K562 (cell line): ENCODE data around the gene SLC8A1.

Source experiments
- FOS ChIP-seq: IDR thresholded peaks from 3 replicates; pipeline ENCODE4 v1.6.1; 2011; ENCODE audit not compliant: insufficient read length; ENCODE audit errors: extremely low read depth
- GATAD2A ChIP-seq: fragments of 450-650 bp; IDR thresholded peaks from 2 replicates; pipeline ENCODE4 v1.6.1; 2017
- SRSF3 ChIP-seq: fragments of 200-400 bp; formaldehyde crosslinking; IDR thresholded peaks from 2 replicates; pipeline ENCODE4 v1.6.1; 2016; ENCODE audit warnings: mild to moderate bottlenecking, low read length, moderate library complexity; ENCODE audit not compliant: insufficient read depth
- TEAD4 ChIP-seq, 2 experiments: sonication (generic) in 1 of 2; formaldehyde crosslinking in 1 of 2; IDR thresholded peaks; 2 replicates each; pipeline versions ENCODE4 v1.6.1 to v1.8.0; 2012 to 2022; ENCODE audit warnings: borderline replicate concordance in 1 of 2, inconsistent platforms in 1 of 2, low read length in 1 of 2, mild to moderate bottlenecking in 1 of 2, missing genetic modification reagents in 1 of 2
- ZNF217 ChIP-seq: sonication (generic); formaldehyde crosslinking; IDR thresholded peaks from 2 replicates; pipeline ENCODE4 v1.8.0; 2022; ENCODE audit warnings: mild to moderate bottlenecking, missing genetic modification reagents
- TF ChIP-seq, protein P1 (sequence below): sonication (generic); formaldehyde crosslinking; IDR thresholded peaks from 2 replicates; pipeline ENCODE4 v1.8.1; 2023; ENCODE audit warnings: mild to moderate bottlenecking, missing genetic modification reagents
- TF ChIP-seq, protein P2 (sequence below): fragments of 450-650 bp; IDR thresholded peaks from 2 replicates; pipeline ENCODE4 v1.7.1; 2018; ENCODE audit warnings: mild to moderate bottlenecking, low read depth; ENCODE audit not compliant: partially characterized antibody

DNA sequence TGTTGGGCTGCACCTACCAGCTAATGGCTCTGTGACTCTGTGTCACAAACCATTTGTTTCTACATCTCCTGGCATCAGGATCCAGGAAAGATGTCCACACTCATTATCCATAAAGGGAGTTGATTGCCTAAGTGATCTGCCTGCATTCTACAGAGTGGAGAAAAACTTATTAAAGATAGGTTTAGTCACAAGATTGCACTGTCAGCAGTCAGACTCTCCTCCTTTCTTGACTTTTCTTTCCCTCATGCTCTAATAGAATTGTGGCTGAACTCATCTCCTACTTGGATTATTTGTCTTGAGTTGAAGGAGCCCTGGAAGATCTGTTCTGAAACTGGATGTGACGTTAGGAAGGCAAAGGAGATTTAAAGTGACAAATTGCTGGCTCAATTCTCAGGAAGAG, 152.7 kb downstream of the SLC8A1 start:
- no peak for TF ChIP-seq SRSF3
- no peak for TF ChIP-seq TEAD4 (IDR thresholded peaks at IDR 0.05; ENCODE audit: low read length)
- no peak for TF ChIP-seq TEAD4 (CRISPR knock-in tag; IDR thresholded peaks at IDR 0.05; ENCODE audit: borderline replicate concordance)
- no peak for TF ChIP-seq GATAD2A
- no peak for TF ChIP-seq ZNF217 (CRISPR knock-in tag)
- TF ChIP-seq FOS, result no peak
- TF ChIP-seq, protein P1, sequence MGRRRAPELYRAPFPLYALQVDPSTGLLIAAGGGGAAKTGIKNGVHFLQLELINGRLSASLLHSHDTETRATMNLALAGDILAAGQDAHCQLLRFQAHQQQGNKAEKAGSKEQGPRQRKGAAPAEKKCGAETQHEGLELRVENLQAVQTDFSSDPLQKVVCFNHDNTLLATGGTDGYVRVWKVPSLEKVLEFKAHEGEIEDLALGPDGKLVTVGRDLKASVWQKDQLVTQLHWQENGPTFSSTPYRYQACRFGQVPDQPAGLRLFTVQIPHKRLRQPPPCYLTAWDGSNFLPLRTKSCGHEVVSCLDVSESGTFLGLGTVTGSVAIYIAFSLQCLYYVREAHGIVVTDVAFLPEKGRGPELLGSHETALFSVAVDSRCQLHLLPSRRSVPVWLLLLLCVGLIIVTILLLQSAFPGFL (CRISPR knock-in tag), result no peak
- TF ChIP-seq, protein P2, sequence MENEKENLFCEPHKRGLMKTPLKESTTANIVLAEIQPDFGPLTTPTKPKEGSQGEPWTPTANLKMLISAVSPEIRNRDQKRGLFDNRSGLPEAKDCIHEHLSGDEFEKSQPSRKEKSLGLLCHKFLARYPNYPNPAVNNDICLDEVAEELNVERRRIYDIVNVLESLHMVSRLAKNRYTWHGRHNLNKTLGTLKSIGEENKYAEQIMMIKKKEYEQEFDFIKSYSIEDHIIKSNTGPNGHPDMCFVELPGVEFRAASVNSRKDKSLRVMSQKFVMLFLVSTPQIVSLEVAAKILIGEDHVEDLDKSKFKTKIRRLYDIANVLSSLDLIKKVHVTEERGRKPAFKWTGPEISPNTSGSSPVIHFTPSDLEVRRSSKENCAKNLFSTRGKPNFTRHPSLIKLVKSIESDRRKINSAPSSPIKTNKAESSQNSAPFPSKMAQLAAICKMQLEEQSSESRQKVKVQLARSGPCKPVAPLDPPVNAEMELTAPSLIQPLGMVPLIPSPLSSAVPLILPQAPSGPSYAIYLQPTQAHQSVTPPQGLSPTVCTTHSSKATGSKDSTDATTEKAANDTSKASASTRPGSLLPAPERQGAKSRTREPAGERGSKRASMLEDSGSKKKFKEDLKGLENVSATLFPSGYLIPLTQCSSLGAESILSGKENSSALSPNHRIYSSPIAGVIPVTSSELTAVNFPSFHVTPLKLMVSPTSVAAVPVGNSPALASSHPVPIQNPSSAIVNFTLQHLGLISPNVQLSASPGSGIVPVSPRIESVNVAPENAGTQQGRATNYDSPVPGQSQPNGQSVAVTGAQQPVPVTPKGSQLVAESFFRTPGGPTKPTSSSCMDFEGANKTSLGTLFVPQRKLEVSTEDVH, result no peak
